Neural cell (in vitro differentiated cells): ENCODE data around the gene IRF8. TPM values are rescaled to one million over a fixed set of nuclear protein-coding genes. Genes with fewer than 3 reads are reported as not detected.

Experiments
- H2AFZ ChIP-seq: fragments of 200-600, 300-800 bp; sonication (generic), shearing (Covaris generic); 2 replicates; pipeline ENCODE4 v1.6.0; 2014; ENCODE audit warnings: low read depth, mild to moderate bottlenecking, antibody characterized with exemption, low read length, moderate library complexity
- H3F3A ChIP-seq: fragments of 200-600 bp; shearing (Covaris generic); 2 replicates; pipeline ENCODE4 v1.6.1; 2016; ENCODE audit warnings: mild to moderate bottlenecking, moderate library complexity, mixed read lengths, antibody characterized with exemption, low read length; ENCODE audit not compliant: insufficient read depth, poor library complexity, severe bottlenecking
- H3K27ac ChIP-seq: fragments of 200-600, 300-800 bp; sonication (generic), shearing (Covaris generic); 2 replicates; pipeline ENCODE4 v1.5.1; 2014; ENCODE audit warnings: mild to moderate bottlenecking, low read length, moderate library complexity
- H3K27me3 ChIP-seq: fragments of 300-800, 200-600 bp; sonication (generic), shearing (Covaris generic); 2 replicates; pipeline ENCODE4 v1.6.0; 2014; ENCODE audit warnings: mild to moderate bottlenecking, low read depth, low read length, moderate library complexity; ENCODE audit not compliant: insufficient read depth
- H3K36me3 ChIP-seq: fragments of 300-800, 200-600 bp; sonication (generic), shearing (Covaris generic); 2 replicates; pipeline ENCODE4 v1.5.1; 2014; ENCODE audit warnings: mild to moderate bottlenecking, antibody characterized with exemption, low read length, moderate library complexity; ENCODE audit not compliant: insufficient read depth
- H3K4me2 ChIP-seq: fragments of 300-800, 200-600 bp; sonication (generic), shearing (Covaris generic); 2 replicates; pipeline ENCODE4 v1.6.0; 2014; ENCODE audit warnings: mild to moderate bottlenecking, low read length
- H3K4me3 ChIP-seq: fragments of 300-800, 200-600 bp; sonication (generic), shearing (Covaris generic); 2 replicates; pipeline ENCODE4 v1.5.1; 2014; ENCODE audit warnings: mild to moderate bottlenecking, low read length, moderate library complexity
- H3K79me2 ChIP-seq: fragments of 200-600 bp; shearing (Covaris generic); replicated peaks from 2 replicates; pipeline ENCODE4 v1.6.0; 2014; ENCODE audit warnings: mild to moderate bottlenecking, low read length, moderate library complexity; ENCODE audit not compliant: insufficient read depth
- H3K9ac ChIP-seq: fragments of 300-800, 200-600 bp; sonication (generic), shearing (Covaris generic); 2 replicates; pipeline ENCODE4 v1.6.1; 2016; ENCODE audit warnings: mild to moderate bottlenecking, low read length, mixed read lengths
- H3K9me2 ChIP-seq: fragments of 200-600 bp; shearing (Covaris generic); 2 replicates; pipeline ENCODE4 v1.6.1; 2016; ENCODE audit warnings: mild to moderate bottlenecking, low read length, mixed read lengths; ENCODE audit not compliant: insufficient read depth
- H3K9me3 ChIP-seq: fragments of 200-600, 300-800 bp; sonication (generic), shearing (Covaris generic); 2 replicates; pipeline ENCODE4 v1.6.1; 2016; ENCODE audit warnings: mild to moderate bottlenecking, mixed run types, low read length, moderate library complexity, mixed read lengths
- H4K20me1 ChIP-seq: fragments of 200-600 bp; shearing (Covaris generic); 2 replicates; pipeline ENCODE4 v1.6.1; 2016; ENCODE audit warnings: mild to moderate bottlenecking, mixed run types; ENCODE audit not compliant: insufficient read depth
- CTCF ChIP-seq: fragments of 450-650 bp; IDR thresholded peaks from 2 replicates; pipeline ENCODE4 v1.5.1; 2014; ENCODE audit warnings: antibody characterized with exemption, mild to moderate bottlenecking, moderate library complexity; ENCODE audit not compliant: poor library complexity, severe bottlenecking
- EP300 ChIP-seq: fragments of 450-650 bp; conservative IDR thresholded peaks from 2 replicates; pipeline ENCODE4 v1.6.1; 2014; ENCODE audit warnings: antibody characterized with exemption, mild to moderate bottlenecking, moderate library complexity; ENCODE audit not compliant: poor library complexity, severe bottlenecking
- EZH2 ChIP-seq: fragments of 200-600, 300-800 bp; shearing (Covaris generic), sonication (generic); IDR thresholded peaks from 2 replicates; pipeline ENCODE4 v1.6.1; 2014; ENCODE audit warnings: antibody characterized with exemption, low read length, borderline replicate concordance, mild to moderate bottlenecking; ENCODE audit not compliant: insufficient read depth, poor library complexity, severe bottlenecking
- MXI1 ChIP-seq: fragments of 450-650 bp; conservative IDR thresholded peaks from 2 replicates; pipeline ENCODE4 v1.6.1; 2014; ENCODE audit warnings: antibody characterized with exemption, mild to moderate bottlenecking; ENCODE audit not compliant: poor library complexity, severe bottlenecking
- POLR2AphosphoS5 ChIP-seq: IDR thresholded peaks from 2 replicates; pipeline ENCODE4 v1.6.1; 2012
- RAD21 ChIP-seq: fragments of 450-650 bp; conservative IDR thresholded peaks from 2 replicates; pipeline ENCODE4 v1.6.1; 2014; ENCODE audit warnings: antibody characterized with exemption, mild to moderate bottlenecking, moderate library complexity
- REST ChIP-seq: IDR thresholded peaks from 2 replicates; pipeline ENCODE4 v1.6.1; 2012; ENCODE audit warnings: borderline replicate concordance
- SMC3 ChIP-seq: fragments of 450-650 bp; conservative IDR thresholded peaks from 2 replicates; pipeline ENCODE4 v1.6.1; 2014; ENCODE audit warnings: antibody characterized with exemption, mild to moderate bottlenecking, moderate library complexity; ENCODE audit not compliant: poor library complexity
- TAF1 ChIP-seq: IDR thresholded peaks from 2 replicates; pipeline ENCODE4 v1.6.1; 2012; ENCODE audit warnings: low read depth
- polyA plus RNA-seq: library from polyadenylated mRNA; depleted of rRNA; stranded (reverse); fragments of >200 nt; gene quantifications from 2 replicates; pipeline ENCODE4 v1.2.3, GENCODE V29; 2014

The IRF8 gene
- polyA plus RNA-seq, 1 donor from 2014 or later, result not detected

GRCh38 chr16:85955566-85955965 is 56.6 kb downstream of the IRF8 start:
- no peak overlapping the region for H3K27ac ChIP-seq
- no peaks in the 10 kb centered on the region for H3K79me2 ChIP-seq
- H3K36me3 ChIP-seq, result no peaks in the 10 kb centered on the region
- no peaks in the 10 kb centered on the region for H3K27me3 ChIP-seq
- no peak overlapping the region for H3K9ac ChIP-seq
- no peaks in the 10 kb centered on the region for H3F3A ChIP-seq
- H2AFZ ChIP-seq, result no peak overlapping the region
- H4K20me1 ChIP-seq, result no peaks in the 10 kb centered on the region
- H3K4me2 ChIP-seq, result no peak overlapping the region
- no peaks in the 10 kb centered on the region for H3K9me3 ChIP-seq
- no peaks in the 10 kb centered on the region for H3K9me2 ChIP-seq
- TF ChIP-seq POLR2AphosphoS5 (no peak), CTCF (no peak), TAF1 (no peak), EP300 (no peak), RAD21 (no peak), EZH2 (no peak), SMC3 (no peak), REST (no peak), MXI1 (no peak)
- no peak overlapping the region for H3K4me3 ChIP-seq

GRCh38 chr16:85956426-85956825 is 57.5 kb downstream of the IRF8 start:
- Histone ChIP-seq H3K9me3 (no peaks in the 10 kb centered on the region), H4K20me1 (no peaks in the 10 kb centered on the region), H2AFZ (no peak overlapping the region), H3K36me3 (no peaks in the 10 kb centered on the region), H3K27me3 (no peaks in the 10 kb centered on the region), H3K4me2 (no peak overlapping the region), H3F3A (no peaks in the 10 kb centered on the region), H3K9ac (no peak overlapping the region), H3K4me3 (no peak overlapping the region), H3K9me2 (no peaks in the 10 kb centered on the region), H3K79me2 (no peaks in the 10 kb centered on the region), H3K27ac (no peak overlapping the region)
- TF ChIP-seq EZH2, result no peak

GRCh38 chr16:85958731-85959130 is 59.8 kb downstream of the IRF8 start:
- no peaks in the 10 kb centered on the region for H4K20me1 ChIP-seq
- no peaks in the 10 kb centered on the region for H3K79me2 ChIP-seq
- no peaks in the 10 kb centered on the region for H3K27me3 ChIP-seq
- no peak overlapping the region for H2AFZ ChIP-seq
- no peaks in the 10 kb centered on the region for H3K9me2 ChIP-seq
- no peaks in the 10 kb centered on the region for H3F3A ChIP-seq
- no peak overlapping the region for H3K9ac ChIP-seq
- no peak overlapping the region for H3K27ac ChIP-seq
- TF ChIP-seq TAF1 (no peak), RAD21 (no peak), CTCF (no peak), EP300 (no peak), POLR2AphosphoS5 (no peak), EZH2 (no peak), MXI1 (no peak)
- H3K4me3 ChIP-seq, result no peak overlapping the region
- no peaks in the 10 kb centered on the region for H3K36me3 ChIP-seq
- no peak overlapping the region for H3K4me2 ChIP-seq
- H3K9me3 ChIP-seq, result no peaks in the 10 kb centered on the region
